HEK293 (cell line): ENCODE results near the gene SERTAD3.

Experiments used
- BCL11A ChIP-seq: fragments of 450-650 bp; formaldehyde crosslinking; IDR thresholded peaks from 2 replicates; pipeline ENCODE4 v1.5.1; 2016; ENCODE audit warnings: low read depth, missing biosample characterization, missing genetic modification characterization
- KLF1 ChIP-seq: fragments of 450-650 bp; formaldehyde crosslinking; IDR thresholded peaks from 2 replicates; pipeline ENCODE4 v1.5.1; 2016; ENCODE audit warnings: missing biosample characterization, missing genetic modification characterization
- KLF7 ChIP-seq: fragments of 450-650 bp; formaldehyde crosslinking; IDR thresholded peaks from 2 replicates; pipeline ENCODE4 v1.5.1; 2016; ENCODE audit warnings: missing biosample characterization, missing genetic modification characterization, borderline replicate concordance
- KLF9 ChIP-seq: fragments of 450-650 bp; formaldehyde crosslinking; IDR thresholded peaks from 2 replicates; pipeline ENCODE4 v1.5.1; 2016; ENCODE audit warnings: missing biosample characterization, missing genetic modification characterization, low read depth
- SP7 ChIP-seq: fragments of 450-650 bp; formaldehyde crosslinking; IDR thresholded peaks from 2 replicates; pipeline ENCODE4 v1.5.1; 2016; ENCODE audit warnings: missing biosample characterization, missing genetic modification characterization
- TCF7L2 ChIP-seq: IDR thresholded peaks from 2 replicates; pipeline ENCODE4 v1.6.1; 2011; ENCODE audit warnings: low read depth, mild to moderate bottlenecking, inconsistent platforms, low read length, moderate library complexity, borderline replicate concordance
- ZBTB17 ChIP-seq: fragments of 450-650 bp; formaldehyde crosslinking; IDR thresholded peaks from 2 replicates; pipeline ENCODE4 v1.5.1; 2016; ENCODE audit warnings: missing biosample characterization, missing genetic modification characterization
- ZBTB48 ChIP-seq: fragments of 450-650 bp; formaldehyde crosslinking; IDR thresholded peaks from 2 replicates; pipeline ENCODE4 v1.5.1; 2016; ENCODE audit warnings: missing biosample characterization, missing genetic modification characterization
- ZFP37 ChIP-seq: fragments of 450-650 bp; formaldehyde crosslinking; IDR thresholded peaks from 2 replicates; pipeline ENCODE4 v1.5.1; 2016; ENCODE audit warnings: missing biosample characterization, missing genetic modification characterization
- ZNF2 ChIP-seq: fragments of 450-650 bp; formaldehyde crosslinking; IDR thresholded peaks from 2 replicates; pipeline ENCODE4 v1.5.1; 2016; ENCODE audit warnings: missing biosample characterization, missing genetic modification characterization
- ZNF223 ChIP-seq: fragments of 450-650 bp; formaldehyde crosslinking; IDR thresholded peaks from 2 replicates; pipeline ENCODE4 v1.5.1; 2016; ENCODE audit warnings: missing biosample characterization, missing genetic modification characterization
- ZNF24 ChIP-seq: fragments of 450-650 bp; formaldehyde crosslinking; IDR thresholded peaks from 2 replicates; pipeline ENCODE4 v1.5.1; 2016; ENCODE audit warnings: missing biosample characterization, missing genetic modification characterization
- ZNF324 ChIP-seq: fragments of 450-650 bp; formaldehyde crosslinking; IDR thresholded peaks from 2 replicates; pipeline ENCODE4 v1.5.1; 2016; ENCODE audit warnings: missing biosample characterization, missing genetic modification characterization
- ZNF335 ChIP-seq: fragments of 450-650 bp; formaldehyde crosslinking; conservative IDR thresholded peaks from 2 replicates; pipeline ENCODE4 v1.5.1; 2016; ENCODE audit warnings: missing biosample characterization, missing genetic modification characterization
- ZNF416 ChIP-seq: fragments of 450-650 bp; formaldehyde crosslinking; IDR thresholded peaks from 2 replicates; pipeline ENCODE4 v1.5.1; 2016; ENCODE audit warnings: missing biosample characterization, missing genetic modification characterization
- ZNF501 ChIP-seq: fragments of 450-650 bp; formaldehyde crosslinking; IDR thresholded peaks from 2 replicates; pipeline ENCODE4 v1.5.1; 2016; ENCODE audit warnings: missing biosample characterization, missing genetic modification characterization
- ZNF529 ChIP-seq: fragments of 450-650 bp; formaldehyde crosslinking; IDR thresholded peaks from 2 replicates; pipeline ENCODE4 v1.5.1; 2017; ENCODE audit warnings: missing genetic modification characterization, missing biosample characterization; ENCODE audit not compliant: insufficient replicate concordance
- ZNF561 ChIP-seq: fragments of 450-650 bp; IDR thresholded peaks from 2 replicates; pipeline ENCODE4 v1.5.1; 2018; ENCODE audit warnings: missing biosample characterization, missing genetic modification characterization, borderline replicate concordance
- ZNF654 ChIP-seq: fragments of 450-650 bp; formaldehyde crosslinking; IDR thresholded peaks from 2 replicates; pipeline ENCODE4 v1.5.1; 2016; ENCODE audit warnings: low read depth, missing biosample characterization, missing genetic modification characterization
- ZNF660 ChIP-seq: fragments of 450-650 bp; IDR thresholded peaks from 2 replicates; pipeline ENCODE4 v1.5.1; 2018; ENCODE audit warnings: missing biosample characterization, mild to moderate bottlenecking, missing genetic modification characterization
- ZNF777 ChIP-seq: fragments of 450-650 bp; formaldehyde crosslinking; IDR thresholded peaks from 2 replicates; pipeline ENCODE4 v1.5.1; 2017; ENCODE audit warnings: missing biosample characterization, missing genetic modification characterization, borderline replicate concordance
- ZNF792 ChIP-seq: fragments of 450-650 bp; formaldehyde crosslinking; IDR thresholded peaks from 2 replicates; pipeline ENCODE4 v1.5.1; 2016; ENCODE audit warnings: missing biosample characterization, missing genetic modification characterization
- ZXDB ChIP-seq: fragments of 450-650 bp; formaldehyde crosslinking; IDR thresholded peaks from 2 replicates; pipeline ENCODE4 v1.5.1; 2016; ENCODE audit warnings: missing biosample characterization, missing genetic modification characterization
- TF ChIP-seq, protein P1 (sequence below): fragments of 450-650 bp; formaldehyde crosslinking; IDR thresholded peaks from 2 replicates; pipeline ENCODE4 v1.5.1; 2017; ENCODE audit warnings: missing biosample characterization, mild to moderate bottlenecking, missing genetic modification characterization, moderate library complexity
- TF ChIP-seq, protein P2 (sequence below): fragments of 450-650 bp; IDR thresholded peaks from 2 replicates; pipeline ENCODE4 v1.5.1; 2018; ENCODE audit warnings: missing biosample characterization, mild to moderate bottlenecking, missing genetic modification characterization
- TF ChIP-seq, protein P3 (sequence below): fragments of 450-650 bp; formaldehyde crosslinking; IDR thresholded peaks from 2 replicates; pipeline ENCODE4 v1.5.1; 2016; ENCODE audit warnings: missing biosample characterization, missing genetic modification characterization
- TF ChIP-seq, protein P4 (sequence below): fragments of 450-650 bp; formaldehyde crosslinking; IDR thresholded peaks from 2 replicates; pipeline ENCODE4 v1.5.1; 2016; ENCODE audit warnings: missing biosample characterization, missing genetic modification characterization
- TF ChIP-seq, protein P5 (sequence below): fragments of 450-650 bp; formaldehyde crosslinking; IDR thresholded peaks from 2 replicates; pipeline ENCODE4 v1.5.0; 2017; ENCODE audit warnings: missing biosample characterization, missing genetic modification characterization, borderline replicate concordance
- TF ChIP-seq, protein P6 (sequence below): fragments of 450-650 bp; formaldehyde crosslinking; IDR thresholded peaks from 2 replicates; pipeline ENCODE4 v1.5.1; 2016; ENCODE audit warnings: missing biosample characterization, missing genetic modification characterization, borderline replicate concordance

Gene SERTAD3

DNA sequence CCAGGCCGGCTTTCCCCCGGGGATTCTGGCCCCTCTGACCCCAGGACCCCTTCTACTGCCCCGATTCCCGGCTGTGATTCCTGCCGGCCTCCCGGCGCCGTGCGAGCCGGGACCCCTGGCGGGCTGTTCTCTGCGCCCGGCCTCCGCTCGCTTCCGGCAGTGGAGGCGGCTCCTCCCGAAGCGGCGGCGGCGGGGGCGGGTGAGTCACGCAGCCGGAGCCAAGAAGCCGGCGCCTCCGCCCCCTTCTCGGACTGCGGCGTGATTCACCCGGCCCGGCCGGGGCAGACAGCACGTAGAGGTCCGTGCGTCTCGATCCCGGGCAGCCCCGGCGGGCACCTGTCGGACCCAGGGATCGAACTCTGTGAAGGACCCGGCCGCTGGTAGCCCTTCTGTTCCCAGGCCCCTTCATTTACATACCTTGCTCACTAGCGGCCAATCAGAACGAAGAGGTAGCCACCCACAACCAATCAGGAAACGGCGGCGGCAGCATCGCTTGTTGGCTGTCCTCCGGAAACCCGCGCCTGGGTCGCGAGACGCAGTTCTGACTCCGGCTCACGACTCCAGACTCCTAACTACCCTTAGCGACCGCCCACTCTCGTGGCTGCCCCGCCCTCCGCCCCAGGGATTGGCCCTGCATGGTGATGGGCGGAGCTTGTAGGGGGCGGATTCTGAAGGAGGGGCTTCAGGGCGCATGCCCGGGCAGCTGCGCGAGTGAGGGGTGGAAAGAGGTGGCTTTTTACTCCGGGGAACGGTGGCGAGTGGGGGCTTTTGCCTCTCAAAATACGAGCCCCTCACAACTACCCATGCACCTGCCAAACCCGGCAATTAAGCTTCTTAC, 18.5 kb downstream of the SERTAD3 start, which contains the start of gene SERTAD1 (continued):
- TF ChIP-seq, protein P1, sequence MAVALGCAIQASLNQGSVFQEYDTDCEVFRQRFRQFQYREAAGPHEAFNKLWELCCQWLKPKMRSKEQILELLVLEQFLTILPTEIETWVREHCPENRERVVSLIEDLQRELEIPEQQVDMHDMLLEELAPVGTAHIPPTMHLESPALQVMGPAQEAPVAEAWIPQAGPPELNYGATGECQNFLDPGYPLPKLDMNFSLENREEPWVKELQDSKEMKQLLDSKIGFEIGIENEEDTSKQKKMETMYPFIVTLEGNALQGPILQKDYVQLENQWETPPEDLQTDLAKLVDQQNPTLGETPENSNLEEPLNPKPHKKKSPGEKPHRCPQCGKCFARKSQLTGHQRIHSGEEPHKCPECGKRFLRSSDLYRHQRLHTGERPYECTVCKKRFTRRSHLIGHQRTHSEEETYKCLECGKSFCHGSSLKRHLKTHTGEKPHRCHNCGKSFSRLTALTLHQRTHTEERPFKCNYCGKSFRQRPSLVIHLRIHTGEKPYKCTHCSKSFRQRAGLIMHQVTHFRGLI (tag by site-specific recombination), result peak; percentile 49; the same call in 1 of the 2 replicates
- no peak for TF ChIP-seq KLF7
- TF ChIP-seq KLF1, result peak; percentile 56
- TF ChIP-seq SP7, result peak; percentile 80
- TF ChIP-seq ZBTB17 (tag by site-specific recombination), result peak; percentile 91
- peak; percentile 77 for TF ChIP-seq BCL11A (tag by site-specific recombination)
- TF ChIP-seq KLF9 (tag by site-specific recombination), result peak; percentile 92
- TF ChIP-seq ZNF660 (tag by site-specific recombination), result peak; percentile 94; the same call in 1 of the 2 replicates
- TF ChIP-seq, protein P2, sequence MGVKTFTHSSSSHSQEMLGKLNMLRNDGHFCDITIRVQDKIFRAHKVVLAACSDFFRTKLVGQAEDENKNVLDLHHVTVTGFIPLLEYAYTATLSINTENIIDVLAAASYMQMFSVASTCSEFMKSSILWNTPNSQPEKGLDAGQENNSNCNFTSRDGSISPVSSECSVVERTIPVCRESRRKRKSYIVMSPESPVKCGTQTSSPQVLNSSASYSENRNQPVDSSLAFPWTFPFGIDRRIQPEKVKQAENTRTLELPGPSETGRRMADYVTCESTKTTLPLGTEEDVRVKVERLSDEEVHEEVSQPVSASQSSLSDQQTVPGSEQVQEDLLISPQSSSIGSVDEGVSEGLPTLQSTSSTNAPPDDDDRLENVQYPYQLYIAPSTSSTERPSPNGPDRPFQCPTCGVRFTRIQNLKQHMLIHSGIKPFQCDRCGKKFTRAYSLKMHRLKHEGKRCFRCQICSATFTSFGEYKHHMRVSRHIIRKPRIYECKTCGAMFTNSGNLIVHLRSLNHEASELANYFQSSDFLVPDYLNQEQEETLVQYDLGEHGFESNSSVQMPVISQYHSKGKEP (tag by site-specific recombination), result peak; percentile 37; the same call in 1 of the 2 replicates
- TF ChIP-seq ZNF2 (tag by site-specific recombination), result peak; percentile 62; the same call in 1 of the 2 replicates
- TF ChIP-seq ZFP37 (tag by site-specific recombination), result peak; percentile 76
- 0 out of 2 replicates have a peak, but pooled peaks have one; percentile 5 for TF ChIP-seq ZNF654
- peak; percentile 73 for TF ChIP-seq ZBTB48 (tag by site-specific recombination)
- peak; percentile 99 for TF ChIP-seq ZNF561 (tag by site-specific recombination)
- peak; percentile 82 for TF ChIP-seq ZNF324 (tag by site-specific recombination)
- TF ChIP-seq, protein P3, sequence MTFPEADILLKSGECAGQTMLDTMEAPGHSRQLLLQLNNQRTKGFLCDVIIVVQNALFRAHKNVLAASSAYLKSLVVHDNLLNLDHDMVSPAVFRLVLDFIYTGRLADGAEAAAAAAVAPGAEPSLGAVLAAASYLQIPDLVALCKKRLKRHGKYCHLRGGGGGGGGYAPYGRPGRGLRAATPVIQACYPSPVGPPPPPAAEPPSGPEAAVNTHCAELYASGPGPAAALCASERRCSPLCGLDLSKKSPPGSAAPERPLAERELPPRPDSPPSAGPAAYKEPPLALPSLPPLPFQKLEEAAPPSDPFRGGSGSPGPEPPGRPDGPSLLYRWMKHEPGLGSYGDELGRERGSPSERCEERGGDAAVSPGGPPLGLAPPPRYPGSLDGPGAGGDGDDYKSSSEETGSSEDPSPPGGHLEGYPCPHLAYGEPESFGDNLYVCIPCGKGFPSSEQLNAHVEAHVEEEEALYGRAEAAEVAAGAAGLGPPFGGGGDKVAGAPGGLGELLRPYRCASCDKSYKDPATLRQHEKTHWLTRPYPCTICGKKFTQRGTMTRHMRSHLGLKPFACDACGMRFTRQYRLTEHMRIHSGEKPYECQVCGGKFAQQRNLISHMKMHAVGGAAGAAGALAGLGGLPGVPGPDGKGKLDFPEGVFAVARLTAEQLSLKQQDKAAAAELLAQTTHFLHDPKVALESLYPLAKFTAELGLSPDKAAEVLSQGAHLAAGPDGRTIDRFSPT (tag by site-specific recombination), result peak; percentile 93
- TF ChIP-seq ZNF792 (tag by site-specific recombination), result peak; percentile 58; the same call in 1 of the 2 replicates
- TF ChIP-seq ZNF223 (tag by site-specific recombination), result 0 out of 2 replicates have a peak, but pooled peaks have one; percentile 18
- no peak for TF ChIP-seq ZNF416
- no peak for TF ChIP-seq TCF7L2
- TF ChIP-seq ZNF777 (tag by site-specific recombination), result peak; percentile 39; the same call in 1 of the 2 replicates
- no peak for TF ChIP-seq ZNF529 (tag by site-specific recombination)
- TF ChIP-seq, protein P4, sequence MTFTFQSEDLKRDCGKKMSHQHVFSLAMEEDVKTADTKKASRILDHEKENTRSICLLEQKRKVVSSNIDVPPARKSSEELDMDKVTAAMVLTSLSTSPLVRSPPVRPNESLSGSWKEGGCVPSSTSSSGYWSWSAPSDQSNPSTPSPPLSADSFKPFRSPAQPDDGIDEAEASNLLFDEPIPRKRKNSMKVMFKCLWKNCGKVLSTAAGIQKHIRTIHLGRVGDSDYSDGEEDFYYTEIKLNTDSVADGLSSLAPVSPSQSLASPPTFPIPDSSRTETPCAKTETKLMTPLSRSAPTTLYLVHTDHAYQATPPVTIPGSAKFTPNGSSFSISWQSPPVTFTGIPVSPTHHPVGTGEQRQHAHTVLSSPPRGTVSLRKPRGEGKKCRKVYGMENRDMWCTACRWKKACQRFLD (tag by site-specific recombination), result peak; percentile 84; the same call in 1 of the 2 replicates
- TF ChIP-seq ZNF335 (tag by site-specific recombination), result peak; percentile 98
- peak; percentile 46; the same call in 1 of the 2 replicates for TF ChIP-seq ZNF24
- TF ChIP-seq, protein P5, sequence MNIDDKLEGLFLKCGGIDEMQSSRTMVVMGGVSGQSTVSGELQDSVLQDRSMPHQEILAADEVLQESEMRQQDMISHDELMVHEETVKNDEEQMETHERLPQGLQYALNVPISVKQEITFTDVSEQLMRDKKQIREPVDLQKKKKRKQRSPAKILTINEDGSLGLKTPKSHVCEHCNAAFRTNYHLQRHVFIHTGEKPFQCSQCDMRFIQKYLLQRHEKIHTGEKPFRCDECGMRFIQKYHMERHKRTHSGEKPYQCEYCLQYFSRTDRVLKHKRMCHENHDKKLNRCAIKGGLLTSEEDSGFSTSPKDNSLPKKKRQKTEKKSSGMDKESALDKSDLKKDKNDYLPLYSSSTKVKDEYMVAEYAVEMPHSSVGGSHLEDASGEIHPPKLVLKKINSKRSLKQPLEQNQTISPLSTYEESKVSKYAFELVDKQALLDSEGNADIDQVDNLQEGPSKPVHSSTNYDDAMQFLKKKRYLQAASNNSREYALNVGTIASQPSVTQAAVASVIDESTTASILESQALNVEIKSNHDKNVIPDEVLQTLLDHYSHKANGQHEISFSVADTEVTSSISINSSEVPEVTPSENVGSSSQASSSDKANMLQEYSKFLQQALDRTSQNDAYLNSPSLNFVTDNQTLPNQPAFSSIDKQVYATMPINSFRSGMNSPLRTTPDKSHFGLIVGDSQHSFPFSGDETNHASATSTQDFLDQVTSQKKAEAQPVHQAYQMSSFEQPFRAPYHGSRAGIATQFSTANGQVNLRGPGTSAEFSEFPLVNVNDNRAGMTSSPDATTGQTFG, result no peak
- peak; percentile 90 for TF ChIP-seq ZXDB (tag by site-specific recombination)
- TF ChIP-seq ZNF501 (tag by site-specific recombination), result 0 out of 2 replicates have a peak, but pooled peaks have one; percentile 12
- TF ChIP-seq, protein P6, sequence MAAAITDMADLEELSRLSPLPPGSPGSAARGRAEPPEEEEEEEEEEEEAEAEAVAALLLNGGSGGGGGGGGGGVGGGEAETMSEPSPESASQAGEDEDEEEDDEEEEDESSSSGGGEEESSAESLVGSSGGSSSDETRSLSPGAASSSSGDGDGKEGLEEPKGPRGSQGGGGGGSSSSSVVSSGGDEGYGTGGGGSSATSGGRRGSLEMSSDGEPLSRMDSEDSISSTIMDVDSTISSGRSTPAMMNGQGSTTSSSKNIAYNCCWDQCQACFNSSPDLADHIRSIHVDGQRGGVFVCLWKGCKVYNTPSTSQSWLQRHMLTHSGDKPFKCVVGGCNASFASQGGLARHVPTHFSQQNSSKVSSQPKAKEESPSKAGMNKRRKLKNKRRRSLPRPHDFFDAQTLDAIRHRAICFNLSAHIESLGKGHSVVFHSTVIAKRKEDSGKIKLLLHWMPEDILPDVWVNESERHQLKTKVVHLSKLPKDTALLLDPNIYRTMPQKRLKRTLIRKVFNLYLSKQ (tag by site-specific recombination), result no peak
